Stimulated activated CD8-positive, alpha-beta memory T cell treated with anti-CD3 and anti-CD28 coated beads, Interleukin-2, amount 100 ng/mL, for 48 hours (primary cell): ENCODE results near the gene KDM4F.

Experiments
- DNase-seq, 2 donors: peaks; one replicate each; pipeline ENCODE4 v3.0.0-alpha.2; 2020; ENCODE audit warnings: low read depth in 2 of 2

Gene KDM4F

GRCh38 chr11:95091663-95092180 is 42.5 kb downstream of the KDM4F start:
- DNase-seq, result no peak

GRCh38 chr11:95092549-95093324 is 43.5 kb downstream of the KDM4F start:
- peak in 1 of 2 donors; percentile 12 for DNase-seq

GRCh38 chr11:95093548-95093947 is 44.3 kb downstream of the KDM4F start:
- DNase-seq, result no peak

DNA sequence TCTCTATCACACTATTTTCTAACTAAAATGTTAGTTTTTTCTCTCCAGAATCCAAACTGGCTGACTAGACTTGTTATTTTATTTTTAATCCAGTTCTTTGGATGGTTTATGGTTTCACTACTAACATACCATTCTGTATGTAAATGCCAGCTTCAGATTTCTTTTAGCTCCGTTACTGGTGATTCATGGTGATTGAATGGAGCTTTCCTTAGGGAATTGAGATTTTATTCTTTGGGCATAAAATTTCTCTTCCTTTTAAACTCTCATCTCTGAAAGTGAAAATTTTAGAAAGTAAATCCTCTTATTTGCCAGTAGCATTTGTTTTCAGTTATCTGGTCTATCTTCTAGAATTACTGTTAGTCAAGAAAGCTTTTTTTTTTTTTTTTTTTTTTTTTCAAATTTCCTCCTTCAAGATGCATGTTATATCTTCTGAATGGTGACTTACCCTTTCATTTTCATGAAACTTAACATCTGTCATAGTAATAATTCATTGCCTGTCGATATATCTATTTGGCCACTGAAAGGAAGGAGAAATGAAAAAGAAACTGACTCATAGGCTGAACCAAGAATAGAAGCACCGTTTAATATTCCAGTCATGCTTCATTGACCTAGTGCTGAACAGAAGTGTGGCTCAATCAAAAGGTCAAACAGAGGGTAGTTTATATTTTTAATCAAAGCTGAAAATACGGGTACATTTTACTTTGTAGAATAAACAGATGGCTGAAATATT is 46.8 kb downstream of the KDM4F start:
- no peak for DNase-seq

- no peak for DNase-seq
Measured at GRCh38 chr11:95097209-95097608, 48.0 kb downstream of the KDM4F start.

- DNase-seq, result no peak
Measured at GRCh38 chr11:95098826-95099225, 49.6 kb downstream of the KDM4F start.

DNA sequence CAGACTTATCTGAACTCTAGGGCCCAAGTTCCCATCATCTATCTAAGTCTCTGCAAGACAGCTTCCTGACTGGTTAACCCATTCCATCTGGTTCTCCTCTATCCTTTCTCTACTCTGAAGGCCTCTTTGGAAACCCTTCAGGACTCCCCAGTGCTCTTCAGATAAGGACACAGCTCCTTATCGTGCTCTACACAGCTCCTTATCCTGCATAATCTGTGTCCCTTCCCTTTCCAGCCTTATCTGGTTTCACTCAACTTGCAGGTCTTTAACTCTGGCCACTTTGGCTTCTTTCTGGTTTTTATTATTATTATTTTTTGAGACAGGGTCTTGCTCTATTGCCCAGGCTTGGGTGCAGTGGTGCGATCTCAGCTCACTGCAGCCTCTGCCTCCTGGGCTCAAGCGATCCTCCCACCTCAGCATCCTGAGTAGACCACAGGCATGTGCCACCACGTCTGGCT is 51.0 kb downstream of the KDM4F start:
- no peak for DNase-seq
